ENCODE measurements around the gene SHH. TPM values are rescaled to one million over a fixed set of nuclear protein-coding genes. Genes with fewer than 3 reads are reported as not detected.

Gene SHH
- polyA plus RNA-seq, 3 donors, result 1.5 to 4.6 (median 3.3) TPM

DNA sequence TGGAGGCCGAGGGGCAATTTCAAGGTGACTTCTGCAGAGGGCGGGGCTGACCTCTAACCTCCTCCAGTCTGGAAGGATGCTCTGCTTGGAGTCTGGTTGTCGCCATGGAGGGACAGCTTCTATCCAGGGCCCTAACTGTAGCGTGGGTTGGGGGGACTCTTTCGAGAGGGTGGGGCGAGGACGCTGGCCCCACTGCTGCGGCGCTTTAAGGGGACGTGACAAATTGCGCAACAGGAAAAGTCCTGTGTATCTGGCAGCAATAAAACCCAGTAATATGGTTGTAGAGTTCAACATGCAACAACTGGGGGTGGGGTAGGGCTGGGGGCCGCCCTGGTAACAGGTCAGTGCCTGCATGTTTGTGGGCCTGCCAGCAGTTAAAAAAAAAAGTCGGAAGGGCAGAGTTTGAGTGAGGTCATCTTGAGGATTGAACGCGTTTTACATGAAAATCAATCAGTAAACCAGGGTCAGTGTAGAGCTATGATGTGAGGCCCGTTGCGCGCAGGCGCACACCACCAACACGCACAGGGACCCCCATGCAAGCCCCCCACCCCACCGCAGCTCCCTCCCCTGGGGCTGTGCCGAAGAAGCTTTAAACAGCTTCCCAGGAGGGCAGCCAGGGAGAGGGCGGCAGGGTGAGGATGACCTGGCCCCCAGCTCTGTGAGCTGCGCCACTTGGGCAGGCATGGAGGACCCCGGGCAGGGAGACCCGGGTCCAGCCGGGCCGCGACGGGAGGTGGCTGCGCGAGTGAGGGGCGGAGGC lies 4.3 kb downstream of the SHH start:
- DNase-seq, result no peak

DNA sequence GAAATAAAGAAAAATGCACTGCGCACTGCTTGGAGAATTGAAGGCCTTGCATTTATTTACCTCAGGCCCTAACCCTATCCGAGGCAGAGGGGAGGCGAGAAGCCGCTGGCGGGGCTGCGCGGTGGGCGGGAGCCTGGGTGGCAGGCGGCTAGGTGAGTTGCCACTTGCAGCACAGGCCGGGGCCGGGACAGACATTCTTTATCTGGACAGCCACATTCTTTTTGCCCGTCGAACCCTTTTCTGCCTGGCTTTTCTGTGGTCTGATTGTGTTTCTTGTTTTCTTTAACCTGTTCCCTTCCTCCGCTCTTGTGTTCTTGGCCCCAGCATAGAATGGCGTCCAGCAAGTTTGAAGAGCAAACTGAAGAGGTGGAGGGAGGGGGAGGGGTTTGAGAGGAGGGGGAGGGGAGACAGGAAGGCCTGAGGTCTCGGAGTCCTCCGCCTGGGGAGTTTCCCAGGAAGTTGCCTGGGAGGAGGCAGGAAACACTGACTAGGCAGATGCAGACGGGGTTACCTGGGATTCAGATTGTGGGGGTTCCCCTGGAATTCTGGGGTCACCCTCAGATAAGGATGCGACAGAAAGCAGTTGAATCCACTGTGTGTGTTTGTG lies 5.1 kb downstream of the SHH start:
- no peak for DNase-seq

DNA sequence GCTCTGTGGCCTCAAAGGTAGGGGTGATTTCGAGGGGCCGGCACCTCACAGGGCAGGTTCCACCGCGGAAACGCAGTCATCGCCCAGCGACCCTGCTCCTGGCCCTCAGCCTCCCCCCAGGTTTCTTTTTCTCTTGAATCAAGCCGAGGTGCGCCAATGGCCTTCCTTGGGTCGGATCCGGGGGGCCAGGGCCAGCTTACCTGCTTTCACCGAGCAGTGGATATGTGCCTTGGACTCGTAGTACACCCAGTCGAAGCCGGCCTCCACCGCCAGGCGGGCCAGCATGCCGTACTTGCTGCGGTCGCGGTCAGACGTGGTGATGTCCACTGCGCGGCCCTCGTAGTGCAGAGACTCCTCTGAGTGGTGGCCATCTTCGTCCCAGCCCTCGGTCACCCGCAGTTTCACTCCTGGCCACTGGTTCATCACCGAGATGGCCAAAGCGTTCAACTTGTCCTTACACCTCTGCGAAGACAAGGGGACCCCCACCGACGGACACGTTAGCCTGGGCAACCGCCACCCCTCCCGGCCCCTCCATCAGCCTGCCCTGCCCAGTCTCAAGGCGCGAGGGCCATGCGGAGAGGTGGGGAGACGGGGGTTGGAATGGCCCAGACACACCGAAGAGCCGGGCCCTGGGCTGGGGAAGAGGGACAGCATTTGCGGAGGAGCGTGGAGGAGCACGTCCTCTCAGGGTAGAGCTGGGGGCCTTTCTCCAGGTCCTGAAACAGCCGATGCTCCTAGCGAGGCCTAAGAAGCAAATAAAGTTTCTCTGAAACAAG lies 6.0 kb downstream of the SHH start:
- no peak for DNase-seq

DNA sequence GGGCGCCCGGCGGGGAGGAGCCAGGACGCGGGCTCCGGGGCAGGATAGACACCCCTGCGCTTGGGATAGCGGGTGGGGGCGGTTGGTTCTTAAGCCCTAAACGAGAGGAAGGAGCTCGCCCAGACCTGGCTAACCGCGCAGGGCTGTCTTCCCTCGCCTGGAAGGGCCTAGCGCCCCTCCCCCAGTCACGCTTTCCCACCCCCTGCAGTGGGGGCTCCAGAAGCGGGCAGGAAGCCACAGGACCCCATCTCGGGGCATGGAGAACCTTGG lies 6.5 kb downstream of the SHH start:
- DNase-seq, result no peak

DNA sequence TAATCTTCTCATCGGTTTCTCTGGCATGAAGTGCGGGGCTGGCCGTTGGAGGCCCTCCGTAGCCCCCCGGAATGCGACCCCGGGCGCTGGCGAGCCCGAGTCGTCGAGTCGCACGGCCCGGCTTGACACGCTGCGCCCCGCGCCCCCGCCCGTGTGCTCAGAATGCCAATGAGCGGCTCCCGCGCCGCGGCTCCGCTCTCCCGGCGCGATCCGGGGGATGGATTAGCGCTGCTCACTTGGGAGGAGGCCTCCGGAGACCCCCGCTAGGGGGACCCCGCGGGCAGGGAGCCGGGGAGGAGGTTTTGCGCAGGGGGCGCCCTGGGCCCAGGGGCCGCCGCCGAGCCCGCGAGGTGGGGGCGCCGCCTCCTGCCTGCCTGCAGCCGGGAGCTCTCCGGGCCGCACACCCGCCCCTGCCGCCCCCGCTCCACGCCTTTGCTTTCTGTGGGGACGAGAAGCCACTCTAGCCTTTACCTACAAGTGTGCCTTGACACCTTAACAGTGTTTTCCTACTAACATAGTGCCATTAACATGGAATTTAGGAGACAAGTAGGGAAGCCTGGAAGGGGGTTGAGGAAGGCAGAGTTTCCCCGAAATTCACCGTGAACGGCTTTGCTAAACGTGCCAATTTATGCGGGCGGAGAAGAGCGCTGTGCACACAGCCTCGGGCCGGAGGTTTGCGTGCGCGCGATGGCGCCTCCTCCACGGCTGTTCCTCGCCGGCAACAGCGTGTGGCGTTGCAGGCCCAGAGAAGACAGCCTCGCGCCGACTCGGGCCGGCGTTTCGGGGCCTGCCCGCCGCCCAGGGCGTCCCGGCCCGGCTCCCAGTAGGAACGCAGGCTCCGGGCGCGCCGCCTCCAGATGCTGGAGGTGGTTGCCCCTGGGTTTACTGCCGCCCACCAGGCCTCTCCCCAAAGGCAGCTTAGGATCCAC lies 7.1 kb downstream of the SHH start:
- DNase-seq, result no peak

DNA sequence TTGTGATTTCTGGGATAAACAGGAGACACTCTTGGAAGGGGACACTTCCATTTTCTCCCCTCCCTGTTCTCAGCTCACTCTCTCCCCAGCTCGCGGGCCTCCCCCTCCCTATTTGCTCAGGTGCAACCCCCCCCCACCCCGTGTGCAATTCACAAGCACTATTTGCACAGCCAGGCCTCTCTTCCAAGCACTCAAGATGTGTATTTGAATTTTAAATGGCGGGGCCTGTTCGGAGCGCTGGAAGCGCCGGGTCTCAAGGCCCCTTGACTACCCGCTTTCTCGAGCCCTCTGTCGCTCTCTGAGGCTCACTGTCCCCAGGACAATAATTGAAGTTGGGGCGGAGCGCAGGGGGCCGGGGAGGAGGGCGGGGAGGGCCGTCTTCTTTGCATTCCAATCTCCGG lies 7.8 kb downstream of the SHH start:
- DNase-seq, result no peak

DNA sequence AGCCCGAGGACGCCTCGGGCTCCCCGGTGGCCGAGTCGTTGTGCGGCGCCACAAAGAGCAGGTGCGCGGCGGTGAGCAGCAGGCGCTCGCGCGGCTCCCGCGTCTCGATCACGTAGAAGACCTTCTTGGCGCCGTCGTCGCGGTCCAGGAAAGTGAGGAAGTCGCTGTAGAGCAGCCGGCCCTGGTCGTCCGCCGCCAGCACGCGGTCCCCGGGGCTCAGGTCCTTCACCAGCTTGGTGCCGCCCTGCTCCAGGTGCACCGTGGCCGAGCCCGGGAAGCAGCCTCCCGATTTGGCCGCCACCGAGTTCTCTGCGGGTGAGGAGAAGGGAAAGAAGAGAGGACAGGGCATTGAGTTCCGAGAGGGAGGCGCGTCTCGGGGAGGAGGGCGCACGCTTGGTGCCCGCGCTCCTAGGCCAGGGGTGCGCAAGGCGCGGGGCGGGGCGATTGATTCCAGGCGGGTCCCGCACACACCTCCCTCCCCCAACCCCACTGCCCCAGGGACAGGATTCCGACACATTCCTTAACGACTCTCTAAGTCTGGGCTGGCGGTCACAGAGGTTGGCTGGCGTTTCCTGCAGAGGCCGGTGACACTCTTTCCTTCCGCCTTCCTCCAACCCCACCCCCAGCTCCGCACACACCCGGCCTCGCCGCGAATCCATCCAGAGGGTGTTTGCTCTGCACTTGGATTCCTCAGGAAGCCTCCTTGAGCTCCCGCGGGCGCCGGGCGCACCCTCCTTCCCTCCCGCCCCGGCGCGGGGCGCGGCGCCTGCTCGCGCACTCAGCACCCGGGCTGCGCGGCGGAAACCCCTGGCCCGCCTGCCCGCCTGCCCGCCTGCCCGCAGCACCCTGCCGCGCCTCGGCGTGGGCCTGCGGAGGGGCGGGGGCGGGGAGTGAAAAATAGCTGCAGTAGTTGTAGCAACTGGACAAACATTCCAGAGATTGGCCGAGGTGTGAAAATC lies 8.6 kb downstream of the SHH start:
- DNase-seq, result no peak

DNA sequence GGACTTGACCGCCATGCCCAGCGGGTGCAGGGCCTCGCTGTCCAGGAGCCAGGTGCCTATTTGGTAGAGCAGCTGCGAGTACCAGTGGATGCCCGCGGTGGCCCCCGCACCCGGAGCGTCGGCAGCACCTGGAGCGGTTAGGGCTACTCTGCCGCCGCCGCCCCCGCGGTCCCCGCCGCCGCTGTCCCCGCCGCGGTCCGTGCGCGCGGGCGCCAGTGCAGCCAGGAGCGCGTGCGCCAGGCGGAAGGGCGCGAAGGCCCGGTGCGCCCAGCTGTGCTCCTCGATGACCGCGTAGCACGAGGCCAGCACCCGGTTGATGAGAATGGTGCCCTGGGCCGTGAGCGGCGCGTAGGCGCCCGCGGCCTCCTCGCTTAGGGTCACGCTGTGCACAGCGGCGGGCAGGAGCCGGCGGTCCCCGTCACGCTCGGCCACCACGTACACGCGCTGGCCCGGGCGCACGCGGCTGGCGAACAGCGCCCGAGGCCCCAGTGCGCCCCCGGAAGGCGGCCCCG lies 9.3 kb downstream of the SHH start:
- no peak for DNase-seq

DNA sequence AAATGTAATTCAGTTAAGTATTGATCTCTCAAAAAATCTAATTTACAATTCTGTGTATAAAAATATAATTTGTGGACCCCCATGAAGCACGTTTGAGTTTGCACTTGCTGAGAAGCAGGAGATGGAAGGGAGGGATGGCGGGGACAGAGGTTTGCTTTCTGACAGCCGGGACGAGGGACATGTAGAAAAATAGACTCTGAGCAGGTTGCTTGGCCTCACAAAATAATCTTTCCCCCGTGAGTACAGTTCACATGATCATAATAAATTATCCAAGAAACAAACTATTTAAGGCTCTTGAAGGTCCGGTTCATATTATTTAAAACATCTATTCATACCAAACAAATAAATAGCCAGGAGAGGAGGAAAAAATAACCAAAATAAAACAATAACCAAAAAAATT lies 10.0 kb downstream of the SHH start:
- DNase-seq, result no peak

DNA sequence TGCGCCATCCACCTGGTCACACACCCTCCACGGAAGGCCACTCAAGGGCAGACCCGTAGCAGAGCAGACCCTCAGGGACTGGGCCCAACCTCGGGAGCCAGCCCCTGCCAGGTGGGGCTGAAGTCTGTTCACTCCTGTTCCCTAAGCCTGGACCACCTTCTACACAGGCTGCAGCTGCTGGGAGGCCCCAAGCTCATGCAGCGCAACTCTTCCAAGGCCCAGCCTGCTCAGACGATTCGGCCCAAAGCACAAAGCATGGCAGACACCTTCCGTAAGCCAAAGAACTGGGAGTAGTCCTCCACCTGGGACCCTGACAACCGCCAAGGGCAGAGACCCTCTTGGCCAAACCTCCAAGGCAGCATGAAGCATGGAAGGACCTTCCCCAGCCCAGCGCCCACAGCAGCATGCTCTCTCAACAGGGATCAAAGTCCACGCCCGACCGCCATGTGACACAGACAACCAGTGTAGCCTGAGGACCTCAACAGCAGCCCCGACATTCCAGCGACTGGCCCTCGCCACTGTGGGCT lies 11.5 kb downstream of the SHH start:
- DNase-seq, result no peak

DNA sequence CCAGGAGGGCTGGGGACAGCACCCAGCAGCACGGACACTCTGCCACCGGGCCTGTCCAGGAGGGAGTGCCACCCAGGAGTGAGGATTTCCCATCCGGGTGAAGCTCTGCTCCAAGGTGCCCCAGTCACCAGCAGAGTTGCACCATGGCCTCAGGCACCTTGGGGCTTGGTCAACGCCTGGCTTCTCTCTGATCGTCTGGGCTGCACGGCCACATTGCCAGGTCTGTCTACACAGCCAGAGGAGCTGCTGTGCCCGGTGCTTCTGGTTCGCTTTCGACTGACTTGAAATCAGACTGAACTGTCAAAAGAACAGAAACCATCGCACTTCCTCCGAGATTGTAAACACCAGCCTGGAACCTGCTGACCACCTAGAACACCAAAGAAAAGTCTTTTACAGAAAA lies 12.0 kb downstream of the SHH start:
- DNase-seq, result no peak

DNA sequence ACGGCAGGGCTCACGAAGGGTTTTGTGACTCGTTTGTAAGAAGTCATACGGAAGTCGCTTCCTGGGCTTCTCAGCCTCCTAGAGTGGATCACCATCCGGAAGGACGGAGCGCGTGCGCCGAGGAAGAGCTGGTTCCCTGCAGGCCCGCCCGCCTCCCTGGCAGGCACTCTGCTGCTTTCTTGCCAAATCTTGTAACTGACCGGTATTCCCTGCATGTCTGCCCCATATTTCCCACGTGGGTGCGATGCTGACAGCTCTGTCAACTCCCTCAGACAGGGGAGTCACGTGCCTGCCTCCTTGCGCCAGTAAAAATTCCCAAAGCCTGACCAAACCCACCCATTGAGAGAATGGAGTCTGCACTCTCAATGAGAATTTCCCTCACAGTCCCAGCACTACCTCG lies 12.7 kb downstream of the SHH start:
- no peak for DNase-seq

DNA sequence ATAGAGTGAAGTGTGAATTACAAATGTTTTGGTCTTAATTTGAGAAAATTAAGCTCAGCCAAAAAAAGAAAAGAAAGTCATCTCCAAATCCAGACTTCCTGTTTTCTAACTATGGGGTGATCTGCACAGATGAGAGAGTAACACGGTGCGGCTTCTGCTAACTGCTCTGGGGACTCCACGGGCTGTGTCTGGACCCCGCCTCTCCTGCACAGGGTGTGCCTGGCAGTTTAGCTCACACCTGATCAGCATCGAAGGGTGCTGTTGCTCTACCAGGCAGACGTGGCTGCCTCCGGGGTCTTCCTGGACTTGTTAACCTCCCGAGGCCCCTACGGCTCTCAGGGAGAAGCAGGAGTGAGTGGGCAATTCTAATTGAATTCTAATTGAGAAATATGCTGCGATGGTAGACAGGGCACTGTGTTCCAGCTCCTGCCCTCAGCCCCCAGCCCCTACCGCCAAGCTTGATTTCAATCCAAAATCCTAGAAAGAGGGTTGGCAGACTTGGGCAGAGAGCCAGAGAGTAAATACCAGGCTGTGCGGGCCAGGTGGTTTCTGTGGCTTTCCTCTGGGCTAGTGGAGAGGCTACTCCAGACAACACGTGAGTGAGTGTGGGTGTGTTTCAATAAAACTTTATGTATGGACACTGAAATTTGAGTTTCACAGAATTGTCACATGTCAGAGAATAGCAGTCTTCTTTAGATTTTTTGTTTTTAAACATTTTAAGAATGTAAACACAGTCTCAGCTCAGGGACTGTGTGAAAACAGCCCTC lies 13.4 kb downstream of the SHH start:
- no peak for DNase-seq

DNA sequence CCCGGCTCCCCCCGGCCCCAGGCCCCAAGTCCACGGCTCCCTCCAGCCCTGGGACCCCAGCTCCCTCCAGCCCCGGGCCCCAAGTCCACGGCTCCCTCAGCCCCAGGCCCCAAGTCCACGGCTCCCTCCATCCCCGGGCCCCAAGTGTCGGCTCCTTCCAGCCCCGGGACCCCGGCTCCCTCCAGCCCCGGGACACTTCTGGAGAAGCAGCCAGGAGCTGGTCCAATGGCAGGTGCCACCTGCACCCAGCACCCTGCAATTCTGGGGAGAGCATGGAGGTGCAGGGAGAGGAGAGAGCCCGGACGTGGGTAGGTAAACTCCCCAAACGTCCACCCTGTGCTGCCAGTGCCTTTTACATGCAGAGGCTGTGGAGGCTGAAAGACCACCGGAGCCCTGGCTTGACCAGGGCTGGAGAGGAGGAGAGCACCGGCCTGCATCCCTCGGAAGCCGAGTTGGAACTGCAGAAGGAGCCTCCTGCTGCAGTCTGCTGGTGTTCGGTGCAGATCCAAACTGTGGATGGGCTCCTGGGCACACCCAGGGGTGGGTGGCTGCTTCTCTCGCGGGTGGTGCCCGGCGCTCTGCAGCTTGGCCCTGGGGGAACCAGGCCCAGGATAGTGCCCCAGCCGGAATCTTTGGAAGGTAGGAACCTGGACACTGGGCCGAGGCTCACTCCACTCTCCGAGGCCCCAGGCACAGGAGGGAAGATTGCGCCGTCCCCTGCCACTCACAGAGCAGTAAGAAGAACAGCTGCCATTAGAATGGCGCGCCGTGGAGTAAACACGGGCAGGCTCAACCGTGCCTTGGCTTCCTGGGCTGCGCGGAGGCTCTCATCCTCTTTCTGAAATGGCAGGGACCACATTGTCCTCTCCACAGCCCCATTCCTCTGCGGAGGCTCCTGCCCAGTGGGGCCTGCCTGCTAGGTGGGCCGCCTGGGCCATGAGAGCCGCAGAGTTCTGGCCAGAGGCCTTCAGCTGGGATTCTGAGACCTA lies 14.7 kb downstream of the SHH start:
- no peak for DNase-seq

DNA sequence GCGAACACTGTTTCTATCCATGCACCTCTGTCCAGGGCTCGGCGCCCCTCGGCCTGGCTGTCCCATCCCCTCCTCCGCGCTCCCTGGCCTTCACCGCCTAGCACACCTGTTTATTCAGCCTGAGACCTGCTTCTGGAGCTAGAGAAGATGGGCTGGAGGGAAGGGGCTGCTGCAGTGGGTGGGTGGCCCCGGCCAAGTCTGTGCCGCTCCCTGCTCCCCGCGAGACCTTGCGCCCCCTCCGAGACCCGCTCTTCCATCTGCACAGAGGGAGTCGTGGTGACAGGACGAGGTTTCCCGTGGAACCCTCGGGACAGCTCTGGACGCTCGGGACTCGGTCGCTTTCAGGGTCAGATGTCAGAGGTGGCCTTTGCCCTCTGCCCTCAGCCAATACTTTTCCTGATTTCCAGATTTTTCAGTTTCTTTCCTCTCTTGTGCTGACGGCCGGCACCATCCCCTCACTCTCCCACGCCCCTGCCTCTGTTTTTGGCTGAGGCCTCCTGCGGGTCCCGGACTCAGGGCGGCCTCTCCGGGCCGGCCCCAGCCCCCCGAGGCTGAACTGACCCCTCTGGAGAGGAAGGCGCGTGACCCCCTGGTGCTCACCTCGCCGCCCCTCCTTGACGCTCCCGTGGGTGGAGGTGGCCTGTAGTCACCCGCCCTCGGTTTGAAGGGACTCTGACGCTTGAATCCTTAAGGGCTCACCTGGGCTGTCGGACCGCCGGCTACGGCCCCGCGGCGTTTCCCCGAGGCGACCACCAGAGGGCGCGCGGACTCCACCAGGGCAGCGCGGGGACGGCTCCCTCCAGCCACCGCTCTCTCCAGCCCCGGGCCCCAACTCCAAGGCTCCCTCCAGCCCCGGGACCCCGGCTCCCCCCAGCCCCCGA lies 15.6 kb downstream of the SHH start:
- DNase-seq, result no peak

DNA sequence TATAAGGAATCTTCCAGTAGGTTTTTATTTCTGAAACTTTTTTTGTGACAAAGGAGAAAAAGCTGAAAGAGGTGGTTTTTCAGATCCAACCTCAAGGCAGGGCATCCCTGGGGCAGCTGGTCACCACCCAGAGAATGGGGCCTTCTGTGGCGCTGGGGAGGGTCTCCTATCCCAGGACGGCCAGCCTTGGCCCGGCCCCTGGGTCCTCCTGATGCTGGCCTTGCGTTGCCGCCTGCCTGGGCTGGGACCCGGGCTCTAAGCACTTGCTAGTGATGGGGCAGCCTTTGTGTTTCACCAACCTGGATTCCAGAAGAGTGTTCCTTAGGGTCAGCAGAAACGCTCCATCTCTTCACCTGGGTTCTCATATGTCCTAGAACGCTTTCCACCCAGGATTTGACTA lies 16.3 kb downstream of the SHH start:
- DNase-seq, result no peak

DNA sequence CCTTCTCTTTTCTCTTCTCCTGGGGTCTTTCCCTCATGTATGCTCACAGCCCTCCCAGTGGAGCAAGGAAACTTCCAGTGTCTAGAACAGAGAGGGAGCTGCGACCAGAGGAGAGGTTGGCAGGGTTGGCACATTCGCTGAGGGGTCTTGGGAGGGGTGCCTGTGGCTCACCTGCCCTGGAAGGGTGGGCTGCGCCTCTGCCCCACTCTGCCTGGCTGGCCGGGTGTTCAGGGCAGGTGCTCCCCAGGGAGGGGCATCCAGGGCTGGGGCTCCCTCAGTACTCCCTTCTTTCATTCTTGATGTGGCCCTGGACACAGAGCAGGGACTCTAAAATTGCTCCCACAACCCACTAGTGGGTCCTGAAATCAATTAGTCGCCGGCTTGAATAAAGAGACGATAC lies 16.9 kb downstream of the SHH start:
- no peak for DNase-seq

DNA sequence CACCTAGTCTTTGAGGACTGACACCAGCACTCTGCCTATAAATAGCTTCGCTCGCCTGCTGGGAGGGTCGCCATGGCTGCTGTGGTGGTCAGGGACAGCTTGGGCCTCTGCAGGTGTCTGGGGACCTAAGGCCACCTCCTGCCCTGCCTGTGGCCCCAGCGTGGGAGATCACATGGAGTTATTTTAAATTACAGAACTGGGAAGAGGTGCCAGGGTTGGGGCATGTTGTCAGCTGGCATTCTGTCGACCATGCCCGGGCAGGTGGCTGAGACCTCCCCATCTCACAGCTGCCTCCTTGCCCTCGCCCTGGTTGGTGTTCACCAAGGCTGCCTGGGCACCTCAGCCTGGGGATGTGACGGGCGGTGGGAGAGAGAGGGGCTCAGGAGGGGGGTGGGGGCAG lies 18.1 kb downstream of the SHH start:
- no peak for DNase-seq
